Spinal cord (tissue), 10 donors: ENCODE measurements around the gene DCLK1. TPM values are rescaled to one million over a fixed set of nuclear protein-coding genes. Genes with fewer than 3 reads are reported as not detected.

ENCODE experiments used
- DNase-seq, 6 donors: peaks; one replicate each; pipeline versions ENCODE4 v3.0.0 to v3.0.0-alpha.2; 2013 to 2015; ENCODE audit warnings: low spot score in 6 of 6, low read depth in 4 of 6
- H3K27ac ChIP-seq: one replicate; pipeline ENCODE4 v1.5.1; 2013; ENCODE audit warnings: low read depth, low read length, control low read depth
- H3K27me3 ChIP-seq: one replicate; pipeline ENCODE4 v1.6.1; 2013; ENCODE audit warnings: low read length; ENCODE audit not compliant: control insufficient read depth, insufficient read depth
- H3K36me3 ChIP-seq: one replicate; pipeline ENCODE4 v1.6.1; 2013; ENCODE audit warnings: low read length; ENCODE audit not compliant: control insufficient read depth, insufficient read depth
- H3K4me1 ChIP-seq: one replicate; pipeline ENCODE4 v1.6.1; 2013; ENCODE audit warnings: low read length; ENCODE audit not compliant: control insufficient read depth, insufficient read depth
- H3K4me3 ChIP-seq: one replicate; pipeline ENCODE4 v1.5.1; 2013; ENCODE audit warnings: low read depth, low read length, control low read depth
- H3K9me3 ChIP-seq: one replicate; pipeline ENCODE4 v1.6.1; 2013; ENCODE audit warnings: low read length; ENCODE audit not compliant: control insufficient read depth, insufficient read depth
- WGBS: methylation state at CpG from one replicate; pipeline ENCODE4 v1.1.5; 2013; ENCODE audit warnings: missing lambda C conversion rate; ENCODE audit not compliant: insufficient coverage; 5-methylcytosine and 5-hydroxymethylcytosine counted together
- polyA plus RNA-seq, 2 donors: library from polyadenylated mRNA; unstranded; fragments of 120-200 nt; gene quantifications; one replicate each; pipeline ENCODE4 v1.2.1, GENCODE V29; 2013; ENCODE audit not compliant: insufficient read length in 2 of 2
- total RNA-seq, 2 donors: library from RNA; depleted of rRNA in 1 of 2; stranded (reverse); fragments of 120-200 nt in 1 of 2; fragments of >200 nt in 1 of 2; gene quantifications; one replicate each; pipeline versions ENCODE4 v1.2.3 to v1.2.4, GENCODE V29; 2013 to 2014
- donor health status: healthy.

Gene DCLK1
- total and polyA plus RNA-seq, 4 donors: 112 to 239 (median 143) TPM

DNA sequence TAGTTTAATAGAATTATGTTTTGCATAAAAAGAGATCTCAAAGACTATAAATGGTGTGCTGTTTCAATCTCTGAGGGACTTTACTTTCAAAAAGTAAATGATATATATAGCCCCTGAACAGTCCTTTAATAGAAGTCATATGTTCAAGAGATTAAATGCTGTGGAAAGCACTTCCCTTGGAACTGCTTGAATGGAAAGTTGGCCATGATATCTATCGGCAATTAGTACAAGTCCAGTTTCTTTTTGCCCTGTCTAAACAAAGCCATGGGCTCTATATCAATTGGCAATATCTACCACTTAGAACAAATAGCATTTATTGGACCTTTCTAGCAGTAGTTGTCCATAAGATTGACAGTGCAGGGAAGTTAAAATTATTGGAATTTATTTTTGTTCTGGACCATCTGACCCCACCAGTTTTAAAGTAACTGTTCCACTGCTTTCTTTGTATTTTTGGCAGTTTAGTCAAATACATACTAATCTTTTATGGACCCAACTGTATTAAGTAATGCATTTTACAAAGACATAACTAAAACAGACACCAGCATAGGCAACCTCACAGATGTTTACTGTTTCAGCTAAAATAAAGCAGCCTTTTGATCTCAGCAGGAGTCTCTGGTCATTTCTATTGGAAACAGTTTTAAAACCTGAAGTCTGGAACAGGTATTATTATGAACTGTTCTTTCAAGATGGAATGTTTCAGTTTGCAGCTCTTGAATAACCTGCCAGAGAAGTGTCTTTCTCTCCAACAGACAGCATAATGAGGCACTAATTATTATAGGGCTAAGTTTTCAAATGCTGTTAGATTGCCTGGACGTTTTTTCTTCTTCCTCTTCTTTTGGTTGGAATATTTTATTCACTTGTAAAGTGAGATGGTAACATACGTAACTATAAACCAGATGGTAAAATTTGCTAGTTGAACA, 282.6 kb downstream of the DCLK1 start:
- no peak for DNase-seq
- Histone ChIP-seq H3K4me3 (no peak overlapping the region), H3K4me1 (no peaks in the 10 kb centered on the region), H3K9me3 (no peaks in the 10 kb centered on the region), H3K27me3 (no peaks in the 10 kb centered on the region), H3K36me3 (no peaks in the 10 kb centered on the region), H3K27ac (no peak overlapping the region)
- no CpG with 5 or more reads among the region's 3 CpGs for WGBS

DNA sequence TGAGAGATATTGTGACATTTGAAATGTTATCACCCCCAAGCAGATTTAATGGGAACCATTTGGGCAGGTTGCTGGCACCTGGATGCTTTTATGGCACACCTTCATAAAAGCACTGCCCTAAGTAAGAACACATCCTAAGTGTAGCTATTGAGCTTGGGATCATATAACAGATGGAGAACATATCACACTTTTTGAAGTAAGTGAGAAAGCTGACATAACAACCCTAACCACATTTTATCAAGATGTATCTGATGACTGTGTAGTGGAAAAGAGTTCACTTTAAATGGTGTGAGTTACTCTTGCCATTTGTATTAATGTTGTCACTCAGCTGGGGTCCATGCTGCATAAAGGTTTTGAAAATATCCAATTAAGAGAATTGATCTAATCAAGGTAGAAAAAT, 287.9 kb downstream of the DCLK1 start:
- Histone ChIP-seq H3K27me3 (no peaks in the 10 kb centered on the region), H3K27ac (no peak overlapping the region)

DNA sequence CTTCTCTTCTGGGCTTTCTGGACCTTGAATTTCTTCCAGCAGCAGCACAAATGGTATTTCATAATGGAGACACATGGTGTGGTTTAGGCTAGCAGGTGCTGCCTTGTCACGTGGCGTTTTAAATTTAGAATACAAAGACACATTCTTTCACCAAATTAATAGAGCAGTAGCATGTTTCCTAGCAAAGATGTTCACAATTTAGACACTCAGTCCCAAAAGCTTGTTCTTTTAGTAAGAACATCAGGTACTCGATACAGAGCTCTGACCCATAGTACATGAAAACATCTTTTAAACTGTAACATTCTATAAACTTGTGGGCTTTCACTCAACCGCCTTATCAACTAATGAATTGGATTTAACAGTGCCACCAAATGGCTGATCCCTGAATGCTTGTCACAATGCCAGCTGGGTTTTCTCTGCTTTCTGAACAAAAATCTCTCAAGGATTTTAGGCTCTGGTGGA, 290.1 kb downstream of the DCLK1 start:
- 72% methylated on average over 2 of the region's 4 CpGs for WGBS
- DNase-seq: peak in 2 of 6 donors; percentile 59 to 74
- Histone ChIP-seq H3K4me1 (no peaks in the 10 kb centered on the region), H3K27me3 (no peaks in the 10 kb centered on the region), H3K36me3 (peaks cover 6% of the 10 kb centered on the region), H3K27ac (peak overlapping the region; percentile 8), H3K4me3 (no peak overlapping the region), H3K9me3 (no peaks in the 10 kb centered on the region)

More for the DNA sequence above, 287.9 kb downstream of the DCLK1 start:
- Histone ChIP-seq H3K4me1 (no peaks in the 10 kb centered on the region), H3K9me3 (no peaks in the 10 kb centered on the region), H3K4me3 (no peak overlapping the region), H3K36me3 (peaks cover 6% of the 10 kb centered on the region)
- no peak for DNase-seq

DNA sequence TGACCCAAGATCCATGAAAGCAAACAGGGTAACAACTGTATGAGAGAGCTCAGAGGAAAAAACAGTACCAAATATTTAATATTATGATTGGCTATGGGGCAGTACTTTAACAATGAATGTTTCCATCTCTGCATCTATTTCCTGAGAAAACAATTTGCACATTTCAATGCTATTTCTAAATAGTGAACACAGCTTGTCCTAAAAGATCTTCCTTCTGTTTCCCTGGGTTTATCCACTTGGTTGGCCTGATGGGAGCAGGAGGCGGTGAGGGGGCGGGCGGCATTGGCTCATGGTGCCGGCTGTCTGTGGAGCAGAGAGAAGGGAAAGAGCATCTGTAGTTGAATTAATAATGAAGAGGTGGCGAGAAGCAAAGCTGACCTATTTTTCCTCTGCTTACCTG, 291.4 kb downstream of the DCLK1 start:
- no peaks in the 10 kb centered on the region for H3K4me1 ChIP-seq
- peaks cover 10% of the 10 kb centered on the region for H3K36me3 ChIP-seq
- H3K27ac ChIP-seq: peak overlapping the region; percentile 8
- no peaks in the 10 kb centered on the region for H3K9me3 ChIP-seq
- H3K27me3 ChIP-seq: no peaks in the 10 kb centered on the region
- H3K4me3 ChIP-seq: no peak overlapping the region
- 87% methylated on average over 4 of the region's 5 CpGs for WGBS
- peak in 1 of 6 donors; percentile 60 for DNase-seq

DNA sequence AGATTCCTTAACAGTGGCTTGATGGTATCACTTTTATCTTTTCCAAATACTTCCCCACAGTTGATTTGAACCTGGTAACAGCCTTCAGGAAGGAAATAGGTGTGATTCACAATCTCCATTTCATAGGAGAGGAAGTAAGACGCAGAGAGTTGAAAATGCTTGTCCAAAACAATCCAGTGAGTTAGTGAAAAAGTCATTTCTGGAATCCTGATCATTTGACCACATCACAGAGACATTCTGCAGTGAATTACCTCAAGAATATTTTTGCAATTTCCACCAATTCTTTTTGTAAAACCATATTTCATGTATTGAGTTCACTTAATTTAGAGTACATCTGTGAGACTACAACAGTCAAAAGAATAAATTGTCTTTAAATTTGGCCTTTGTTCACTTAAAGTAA, 292.8 kb downstream of the DCLK1 start:
- no peak for DNase-seq
- WGBS: no CpG with 5 or more reads among the region's 1 CpG
- no peaks in the 10 kb centered on the region for H3K4me1 ChIP-seq
- no peak overlapping the region for H3K4me3 ChIP-seq
- no peaks in the 10 kb centered on the region for H3K9me3 ChIP-seq
- H3K36me3 ChIP-seq: peaks cover 14% of the 10 kb centered on the region
- H3K27me3 ChIP-seq: no peaks in the 10 kb centered on the region
- H3K27ac ChIP-seq: no peak overlapping the region

DNA sequence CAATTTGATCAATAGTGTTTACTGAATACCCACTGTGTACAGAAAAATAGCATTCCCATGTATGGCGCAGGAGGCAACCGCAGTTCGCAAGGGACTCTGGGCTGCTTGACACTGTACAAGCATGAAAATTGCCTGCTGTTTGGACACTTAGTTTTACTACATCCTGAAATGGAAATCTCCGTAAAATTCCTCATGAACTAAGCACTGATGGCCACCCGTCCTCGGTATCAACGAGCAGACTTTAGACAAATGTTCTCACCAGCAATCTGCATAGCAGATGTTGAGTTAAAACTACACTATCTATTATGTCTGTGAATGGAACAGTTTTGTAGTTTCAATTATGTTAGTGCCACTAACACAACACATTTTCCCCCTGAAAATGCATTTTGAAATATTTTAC, 294.7 kb downstream of the DCLK1 start:
- no peak overlapping the region for H3K27ac ChIP-seq
- 29% methylated on average over 3 of the region's 7 CpGs for WGBS
- peak in 1 of 6 donors; percentile 65 for DNase-seq

DNA sequence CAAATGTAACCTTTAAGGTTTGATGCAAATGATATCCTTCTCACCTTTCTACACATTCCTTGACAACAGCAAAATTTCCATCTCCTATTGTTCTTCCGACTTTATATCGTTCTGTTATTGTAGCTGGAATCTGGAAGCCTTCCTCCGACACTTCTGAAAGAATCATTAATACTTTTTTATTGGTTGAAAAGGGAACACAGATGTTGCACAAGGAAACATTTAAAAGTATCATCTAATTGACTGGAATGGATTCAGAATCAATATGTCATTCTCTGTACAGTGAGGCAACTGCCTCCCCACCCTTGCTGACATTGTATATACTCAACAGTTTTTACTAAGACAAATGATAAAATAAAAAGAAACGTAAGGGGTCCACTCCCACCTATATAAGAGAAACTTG, 295.2 kb downstream of the DCLK1 start:
- no peak overlapping the region for H3K4me3 ChIP-seq
- no peak overlapping the region for H3K27ac ChIP-seq
- H3K4me1 ChIP-seq: no peaks in the 10 kb centered on the region
- H3K9me3 ChIP-seq: no peaks in the 10 kb centered on the region
- H3K27me3 ChIP-seq: no peaks in the 10 kb centered on the region
- no peak for DNase-seq
- no CpG with 5 or more reads among the region's 4 CpGs for WGBS
- peaks cover 14% of the 10 kb centered on the region for H3K36me3 ChIP-seq

More for the DNA sequence above, 294.7 kb downstream of the DCLK1 start:
- H3K4me1 ChIP-seq: no peaks in the 10 kb centered on the region
- H3K9me3 ChIP-seq: no peaks in the 10 kb centered on the region
- no peaks in the 10 kb centered on the region for H3K27me3 ChIP-seq
- peaks cover 14% of the 10 kb centered on the region for H3K36me3 ChIP-seq
- no peak overlapping the region for H3K4me3 ChIP-seq

- WGBS: 80% methylated on average over 1 of the region's 6 CpGs
- Histone ChIP-seq H3K4me1 (no peaks in the 10 kb centered on the region), H3K4me3 (no peak overlapping the region), H3K9me3 (no peaks in the 10 kb centered on the region), H3K27me3 (no peaks in the 10 kb centered on the region), H3K36me3 (peaks cover 12% of the 10 kb centered on the region), H3K27ac (no peak overlapping the region)
- peak in 2 of 6 donors; percentile 42 to 89 for DNase-seq
Measured at GRCh38 chr13:35833608-35834275, 297.4 kb downstream of the DCLK1 start.

- Histone ChIP-seq H3K27ac (no peak overlapping the region), H3K36me3 (peaks cover 12% of the 10 kb centered on the region), H3K9me3 (no peaks in the 10 kb centered on the region), H3K27me3 (no peaks in the 10 kb centered on the region), H3K4me1 (no peaks in the 10 kb centered on the region), H3K4me3 (no peak overlapping the region)
- no peak for DNase-seq
- 96% methylated on average over 5 of the region's 9 CpGs for WGBS
Measured at GRCh38 chr13:35833031-35833430, 298.2 kb downstream of the DCLK1 start.
